HG03342 (cell line): ENCODE data around the gene C14orf132.
"Not testable (repeated sequence)": the region's sequence is repeated elsewhere in the genome, so short reads cannot be mapped to it uniquely, and the experiment has no call there.

ENCODE experiments used
- ATAC-seq: cut with Tn5 transposase; IDR thresholded peaks from one replicate; pipeline ENCODE4 v1.9.1; 2021; ENCODE audit warnings: mild to moderate bottlenecking, moderate library complexity; ENCODE audit not compliant: unreplicated experiment

Gene C14orf132

GRCh38 chr14:96058576-96059200 is 19.5 kb downstream of the C14orf132 start:
- ATAC-seq, result no peak

- ATAC-seq, result no peak
Observed at GRCh38 chr14:96059519-96060135, 20.5 kb downstream of the C14orf132 start.

GRCh38 chr14:96060186-96060933 is 21.2 kb downstream of the C14orf132 start:
- ATAC-seq, result no peak

- no peak for ATAC-seq
Observed at GRCh38 chr14:96062010-96062409, 22.8 kb downstream of the C14orf132 start.

- ATAC-seq, result no peak
Observed at GRCh38 chr14:96062506-96062905, 23.3 kb downstream of the C14orf132 start.

- no peak for ATAC-seq
Observed at GRCh38 chr14:96064866-96065265, 25.7 kb downstream of the C14orf132 start.

GRCh38 chr14:96065661-96066459 is 26.7 kb downstream of the C14orf132 start:
- no peak for ATAC-seq

- no peak for ATAC-seq
Observed at GRCh38 chr14:96066976-96067375, 27.8 kb downstream of the C14orf132 start.

GRCh38 chr14:96067985-96068930 is 29.1 kb downstream of the C14orf132 start:
- no peak for ATAC-seq

GRCh38 chr14:96069421-96069820 is 30.3 kb downstream of the C14orf132 start:
- ATAC-seq, result no peak

GRCh38 chr14:96071561-96071960 is 32.4 kb downstream of the C14orf132 start:
- ATAC-seq, result no peak

- ATAC-seq, result no peak
Observed at GRCh38 chr14:96072076-96072475, 32.9 kb downstream of the C14orf132 start.

- ATAC-seq, result no peak
Observed at GRCh38 chr14:96072746-96073145, 33.6 kb downstream of the C14orf132 start.

- ATAC-seq, result not testable (repeated sequence)
Observed at GRCh38 chr14:96073260-96074039, 34.3 kb downstream of the C14orf132 start.

GRCh38 chr14:96077983-96078624 is 38.9 kb downstream of the C14orf132 start:
- ATAC-seq, result no peak

GRCh38 chr14:96078625-96079016 is 39.5 kb downstream of the C14orf132 start:
- no peak for ATAC-seq

GRCh38 chr14:96079066-96079465 is 39.9 kb downstream of the C14orf132 start:
- no peak for ATAC-seq

GRCh38 chr14:96080571-96080970 is 41.4 kb downstream of the C14orf132 start:
- no peak for ATAC-seq

- no peak for ATAC-seq
Observed at GRCh38 chr14:96081224-96081623, 42.1 kb downstream of the C14orf132 start.
